OCI-LY7 (cell line): ENCODE measurements around the gene IL12B.

Source experiments
- CTCF ChIP-seq: fragments of 200-600 bp; sonication (generic); conservative IDR thresholded peaks from 2 replicates; pipeline ENCODE4 v1.5.1; 2014; ENCODE audit warnings: mild to moderate bottlenecking, antibody characterized with exemption, low read length, moderate library complexity, mixed read lengths
- EZH2phosphoT487 ChIP-seq: fragments of 200-600 bp; sonication (generic); IDR thresholded peaks from 2 replicates; pipeline ENCODE4 v1.6.1; 2018; ENCODE audit warnings: low read depth, borderline replicate concordance, mild to moderate bottlenecking, mixed run types, antibody characterized with exemption, low read length, moderate library complexity, mixed read lengths

DNA sequence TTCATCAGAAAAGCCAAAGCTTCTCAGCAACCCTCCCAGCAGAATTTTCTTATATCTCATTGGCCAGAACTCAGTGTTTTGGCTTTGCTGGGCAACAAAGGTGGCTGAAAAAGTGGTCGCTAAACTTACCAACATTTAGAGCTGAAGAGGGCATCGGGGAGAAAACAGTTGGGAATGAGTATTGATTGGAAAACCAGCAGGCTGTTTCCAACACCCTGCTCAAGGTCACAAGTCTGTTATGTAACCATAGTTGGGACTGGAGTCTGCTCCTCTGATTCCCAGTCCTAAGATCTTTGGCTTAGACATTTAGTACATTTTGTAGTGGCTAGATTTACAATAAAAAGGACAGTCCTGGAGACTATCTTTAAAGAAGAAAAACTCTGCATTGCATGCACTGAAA is 17.1 kb downstream of the IL12B start:
- TF ChIP-seq CTCF: no peak
- TF ChIP-seq EZH2phosphoT487: no peak
